IPS-NIHi11 (cell line): ENCODE results near the gene CRLF2.
"Not testable (repeated sequence)": the region's sequence is repeated elsewhere in the genome, so short reads cannot be mapped to it uniquely, and the experiment has no call there.

Source experiments
- DNase-seq: peaks from one replicate; pipeline ENCODE4 v3.0.0; 2012; ENCODE audit warnings: mixed read lengths, low spot score

The CRLF2 gene

DNA sequence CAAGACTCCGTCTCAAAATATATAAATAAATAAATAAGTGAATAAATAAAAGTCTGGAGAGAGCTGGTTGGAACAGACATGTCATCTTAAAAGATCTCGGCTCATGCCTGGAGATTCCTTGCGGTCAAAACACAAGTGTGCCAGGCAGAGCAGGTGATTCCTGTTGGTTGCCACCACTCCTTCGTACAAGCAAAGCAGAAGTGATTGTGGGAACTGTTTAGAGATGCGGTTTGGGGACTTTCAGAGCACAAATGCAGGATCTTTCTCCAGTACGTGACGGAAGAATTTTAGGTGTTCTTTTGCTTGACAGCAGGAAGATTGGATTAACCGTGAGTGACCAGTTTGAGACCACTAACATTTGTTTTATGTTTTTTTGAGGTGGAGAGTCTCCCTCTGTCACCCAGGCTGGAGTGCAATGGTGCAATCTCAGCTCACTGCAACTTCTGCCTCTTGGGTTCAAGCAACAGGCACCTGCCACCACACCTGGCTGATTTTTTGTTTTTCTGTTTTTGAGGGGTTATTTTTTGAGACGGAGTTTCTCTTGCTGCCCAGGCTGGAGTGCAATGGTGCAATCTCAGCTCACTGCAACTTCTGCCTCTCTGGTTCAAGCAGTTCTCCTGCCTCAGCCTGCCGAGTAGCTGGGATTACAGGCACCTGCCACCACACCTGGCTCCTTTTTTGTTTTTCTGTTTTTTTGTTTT is 2.8 kb upstream of the CRLF2 start:
- no peak for DNase-seq

DNA sequence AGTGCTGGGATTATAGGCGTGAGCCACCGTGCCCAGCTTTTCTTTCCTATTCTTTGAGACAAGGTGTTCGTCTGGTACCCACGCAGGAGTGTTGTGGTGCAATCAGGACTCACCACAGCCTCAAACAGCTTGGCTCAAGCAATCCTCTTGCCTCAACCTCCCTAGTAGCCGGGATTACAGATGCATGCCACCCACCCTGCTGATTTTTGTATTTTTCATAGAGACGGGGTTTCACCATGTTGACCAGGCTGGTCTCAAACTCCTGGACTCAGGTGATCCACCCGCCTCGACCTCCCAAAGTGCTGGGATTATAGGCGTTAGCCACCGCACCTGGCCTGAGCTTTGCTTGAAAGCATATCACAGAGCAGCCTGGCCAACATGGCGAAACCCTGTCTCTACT is 1.5 kb upstream of the CRLF2 start:
- no peak for DNase-seq

DNA sequence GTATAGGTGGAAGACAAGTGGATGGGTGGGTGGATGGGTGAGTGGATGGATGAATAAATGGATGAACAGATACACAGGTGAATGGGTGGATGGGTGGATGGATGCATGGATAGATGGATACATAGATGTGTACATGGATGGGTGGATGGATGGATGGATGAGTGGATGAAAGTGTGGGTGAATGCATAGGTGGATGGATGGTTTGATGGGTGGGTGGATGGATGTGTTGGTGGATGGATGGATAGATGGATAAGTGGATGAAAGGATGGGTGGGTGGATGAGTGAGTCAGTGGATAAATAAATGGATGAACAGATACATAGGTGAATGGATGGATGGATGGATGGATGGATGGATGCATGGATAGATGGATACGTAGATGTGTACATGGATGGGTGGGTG is 1.6 kb downstream of the CRLF2 start:
- no peak for DNase-seq

DNA sequence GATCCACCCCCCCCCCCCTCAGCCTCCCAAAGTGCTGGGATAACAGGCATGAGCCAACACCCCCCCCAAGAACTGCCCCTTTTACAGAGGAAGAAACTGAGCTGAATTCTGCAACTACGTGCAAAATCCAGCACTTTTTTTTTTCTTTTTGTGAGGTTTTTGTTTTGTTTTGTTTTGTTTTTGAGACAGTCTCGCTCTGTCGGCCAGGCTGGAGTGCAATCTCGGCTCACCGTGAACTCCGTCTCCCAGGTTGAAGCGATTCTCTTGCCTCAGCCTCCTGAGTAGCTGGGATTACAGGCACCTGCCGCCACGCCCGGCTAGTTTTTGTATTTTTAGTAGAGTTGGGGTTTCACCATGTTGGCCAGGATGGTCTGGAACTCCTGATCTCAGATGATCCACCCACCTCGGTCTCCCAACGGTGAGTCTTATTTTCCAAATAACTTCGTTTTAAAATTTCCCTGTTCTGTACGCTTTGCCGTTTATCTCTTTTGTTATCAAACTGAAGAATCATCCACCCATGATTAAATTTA is 4.9 kb downstream of the CRLF2 start:
- no peak for DNase-seq

DNA sequence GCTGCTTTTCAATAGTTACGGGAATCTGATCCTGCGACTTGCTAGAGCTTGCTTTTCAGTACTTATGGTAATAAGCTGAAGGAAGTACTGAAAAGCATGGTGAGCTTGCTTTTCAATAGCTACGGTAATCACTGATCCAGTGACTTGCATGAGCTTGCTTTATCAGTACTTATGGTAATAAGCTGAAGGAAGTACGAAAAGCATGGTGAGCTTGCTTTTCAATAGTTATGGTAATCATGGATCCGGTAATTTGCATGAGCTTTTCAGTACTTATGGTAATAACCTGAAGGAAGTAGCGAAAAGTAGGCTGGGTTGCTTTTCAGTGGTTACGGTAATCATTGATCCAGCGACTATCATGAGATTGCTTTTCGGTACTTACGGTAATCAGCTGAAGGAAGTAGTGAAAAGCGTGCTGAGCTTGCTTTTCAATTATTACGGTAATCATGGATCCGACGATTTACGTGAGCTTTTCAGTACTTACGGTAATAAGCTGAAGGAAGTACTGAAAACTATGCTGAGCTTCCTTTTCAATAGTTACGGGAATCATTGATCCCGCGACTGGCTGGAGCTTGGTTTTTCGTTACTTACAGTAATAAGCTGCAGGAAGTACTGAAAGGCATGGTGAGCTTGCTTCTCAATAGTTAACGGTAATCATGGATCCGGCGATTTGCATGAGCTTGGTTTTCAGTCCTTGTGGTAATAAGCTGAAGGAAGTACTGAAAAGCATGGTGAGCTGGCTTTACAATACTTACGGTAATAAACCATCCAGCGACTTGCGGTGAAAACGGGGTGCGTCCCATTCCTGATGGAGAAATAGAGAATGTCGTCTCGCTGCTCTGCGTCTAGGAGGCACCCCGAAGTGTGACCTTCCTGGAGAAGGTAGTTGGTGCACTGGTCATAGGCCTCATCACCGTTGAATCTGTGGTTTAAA is 6.5 kb downstream of the CRLF2 start:
- DNase-seq: peak; percentile 66

DNA sequence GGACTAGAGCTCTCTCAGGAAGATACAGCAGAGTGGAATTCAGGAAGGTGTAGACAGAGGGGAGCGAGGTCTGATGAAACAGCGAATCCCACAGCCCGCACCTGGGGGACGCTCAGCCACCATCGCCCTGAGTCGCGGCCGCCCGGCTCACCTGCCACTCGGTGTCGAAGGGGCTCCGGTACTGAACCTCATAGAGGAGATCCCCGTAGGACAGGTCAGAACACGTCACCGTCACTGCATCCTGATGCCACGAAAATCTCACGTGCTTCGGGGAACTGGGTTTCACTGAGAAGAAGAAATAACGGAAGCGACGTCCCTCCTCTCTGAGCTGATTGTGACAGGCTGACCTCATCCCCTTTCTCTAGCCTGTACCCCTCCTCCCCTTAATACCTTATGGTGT is 10.2 kb downstream of the CRLF2 start:
- DNase-seq: no peak

DNA sequence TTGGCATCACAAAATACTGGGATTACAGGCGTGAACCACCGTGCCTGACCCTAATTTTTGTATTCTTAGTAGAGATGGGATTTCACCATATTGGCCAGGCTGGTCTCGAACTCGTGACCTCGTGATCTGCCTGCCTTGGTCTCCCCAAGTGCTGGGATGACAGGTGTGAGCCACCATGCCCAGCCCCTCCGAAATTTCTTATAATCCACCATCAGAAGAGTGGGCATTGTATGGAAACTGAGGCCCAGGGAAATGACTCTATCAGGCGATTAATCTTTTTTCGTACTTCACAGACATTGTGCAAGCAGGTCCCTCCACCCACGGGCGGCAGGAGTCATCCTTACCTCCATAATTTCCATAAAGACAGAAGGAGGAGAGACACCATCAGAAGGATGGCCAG is 16.0 kb downstream of the CRLF2 start:
- no peak for DNase-seq

DNA sequence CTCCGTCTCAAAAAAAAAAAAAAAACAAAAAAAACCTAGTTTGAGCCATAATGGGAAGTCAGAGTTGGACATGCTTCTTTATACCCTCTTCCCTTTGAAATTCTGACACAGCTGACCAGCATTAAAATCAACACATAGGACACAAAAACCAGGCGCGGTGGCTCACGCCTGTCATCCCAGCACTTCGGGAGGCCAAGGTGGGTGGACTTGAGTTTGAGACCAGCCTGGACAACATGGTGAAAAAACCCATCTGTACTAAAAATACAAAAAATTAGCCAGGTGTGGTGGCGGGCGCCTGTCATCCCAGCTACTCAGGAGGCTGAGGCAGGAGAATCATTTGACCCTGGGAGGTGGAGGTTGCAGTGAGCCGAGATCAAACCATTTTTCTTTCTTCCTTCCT is 20.3 kb downstream of the CRLF2 start:
- not testable (repeated sequence) for DNase-seq

DNA sequence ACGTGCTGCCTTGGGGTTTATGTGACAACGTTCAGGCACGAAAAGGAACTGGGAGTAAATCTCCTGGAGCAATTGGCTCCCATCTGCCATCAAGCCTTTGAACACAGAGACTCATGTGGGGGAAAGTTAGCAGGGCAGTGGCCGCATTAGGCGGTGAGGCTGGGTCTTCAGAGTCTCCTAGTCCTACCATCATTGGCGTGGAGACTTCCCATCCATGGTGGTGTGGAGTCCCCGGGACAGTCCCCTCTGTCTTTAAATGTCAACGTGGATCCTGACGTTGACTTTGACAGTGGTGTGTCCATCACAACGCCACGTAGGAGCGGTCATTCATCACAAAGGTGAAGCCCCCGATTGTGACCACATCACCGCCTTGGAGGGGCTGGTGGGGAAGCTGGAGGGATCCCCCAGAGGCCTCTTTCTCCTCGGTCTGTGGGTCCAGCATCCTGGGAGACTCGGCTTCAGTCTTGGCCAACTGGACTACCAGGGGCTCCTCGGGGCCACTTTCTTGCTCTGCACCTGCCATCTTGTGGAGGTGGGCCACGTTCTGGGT is 21.8 kb downstream of the CRLF2 start:
- DNase-seq: no peak

DNA sequence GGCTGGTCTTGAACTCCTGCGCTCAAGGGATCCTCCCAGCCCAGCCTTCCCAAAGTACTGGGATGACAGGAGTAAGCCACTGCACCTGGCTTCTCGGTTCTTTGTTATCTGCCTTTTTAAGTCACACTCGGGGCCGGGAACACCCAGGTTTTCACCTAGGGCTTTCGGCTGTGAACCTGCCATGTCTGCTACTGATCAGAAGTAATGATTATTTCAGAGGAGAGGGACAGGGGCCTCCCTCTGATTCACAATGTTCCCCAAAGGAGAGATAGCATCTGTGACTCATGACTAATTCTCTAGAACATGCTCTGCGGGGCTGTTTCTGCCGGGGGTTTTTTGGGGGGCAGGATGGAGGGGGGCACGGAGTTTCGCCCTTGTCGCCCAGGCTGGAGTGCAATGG is 26.9 kb downstream of the CRLF2 start:
- no peak for DNase-seq

DNA sequence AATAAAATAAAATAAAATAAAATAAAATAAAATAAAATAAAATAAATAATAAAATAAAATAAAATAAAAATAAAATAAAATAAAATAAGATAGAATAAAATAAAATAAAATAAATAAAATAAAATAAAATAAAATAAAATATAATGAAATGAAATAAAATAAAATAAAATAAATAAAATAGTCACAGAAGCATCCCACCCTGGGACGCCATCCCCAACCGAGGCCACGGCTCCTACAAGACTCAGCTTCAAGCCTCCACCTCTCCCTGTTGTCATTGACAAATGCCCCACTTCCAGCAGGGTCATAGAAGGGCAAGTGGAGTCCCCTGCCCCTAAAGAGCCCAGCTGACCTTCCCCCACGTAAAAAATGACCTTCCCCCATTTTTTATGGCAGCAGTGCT is 30.2 kb downstream of the CRLF2 start:
- DNase-seq: no peak

DNA sequence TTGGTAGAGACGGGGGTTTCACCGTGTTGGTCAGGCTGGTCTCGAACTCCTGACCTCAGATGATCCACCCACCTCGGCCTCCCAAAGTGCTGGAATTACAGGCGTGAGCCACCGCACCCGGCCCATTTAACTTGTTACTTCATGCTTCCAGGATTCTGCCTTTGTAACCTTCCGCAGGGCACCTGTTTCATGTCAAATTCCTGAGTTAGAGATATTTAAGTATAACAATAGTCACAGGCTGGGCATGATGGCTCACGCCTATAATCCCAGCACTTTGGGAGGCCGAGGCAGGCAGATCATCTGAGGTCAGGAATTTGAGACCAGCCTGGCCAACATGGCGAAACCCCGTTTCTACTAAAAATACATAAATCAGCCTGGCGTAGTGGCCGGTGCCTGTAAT is 30.8 kb downstream of the CRLF2 start:
- not testable (repeated sequence) for DNase-seq

DNA sequence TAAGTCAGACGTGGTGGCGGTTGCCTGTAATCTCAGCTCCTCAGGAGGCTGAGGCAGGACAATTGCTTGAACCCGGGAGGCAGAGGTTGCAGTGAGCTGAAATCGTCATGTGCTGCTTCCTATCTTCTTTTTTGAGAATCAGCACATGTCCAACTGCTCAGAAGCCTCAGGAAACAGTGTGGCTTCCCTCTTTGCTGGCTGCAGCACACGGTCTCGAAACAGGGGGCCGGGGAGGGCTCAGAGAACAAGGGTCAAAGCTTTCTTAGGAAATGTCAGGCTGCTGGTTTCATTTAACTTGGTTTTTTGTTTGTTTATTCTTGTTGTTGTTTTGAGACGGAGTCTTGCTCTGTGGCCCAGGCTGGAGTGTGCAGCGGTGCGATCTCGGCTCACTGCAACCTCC is 31.3 kb downstream of the CRLF2 start:
- no peak for DNase-seq

DNA sequence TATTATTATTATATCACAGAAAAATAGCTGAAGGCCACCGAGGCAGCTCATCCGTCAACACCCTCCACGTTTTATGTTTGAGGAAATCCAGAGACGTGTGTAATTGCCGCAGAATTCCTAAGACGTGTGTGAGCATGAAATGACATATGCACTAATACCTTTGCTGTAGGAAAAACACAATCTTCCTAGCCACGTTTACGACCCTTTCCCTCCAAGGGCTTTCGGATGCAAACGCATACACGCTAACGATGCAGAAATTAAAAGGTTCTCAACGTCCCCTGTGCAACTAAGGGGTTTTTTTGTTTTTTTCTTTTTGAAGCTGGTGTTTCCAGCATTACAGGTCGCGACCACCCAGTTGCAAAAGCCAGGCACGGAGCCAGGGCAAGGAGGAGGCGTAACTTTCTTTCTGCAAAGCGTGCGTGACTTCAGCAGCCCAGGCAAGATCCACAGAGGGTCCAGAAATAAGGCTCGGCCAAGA is 33.8 kb downstream of the CRLF2 start:
- no peak for DNase-seq

DNA sequence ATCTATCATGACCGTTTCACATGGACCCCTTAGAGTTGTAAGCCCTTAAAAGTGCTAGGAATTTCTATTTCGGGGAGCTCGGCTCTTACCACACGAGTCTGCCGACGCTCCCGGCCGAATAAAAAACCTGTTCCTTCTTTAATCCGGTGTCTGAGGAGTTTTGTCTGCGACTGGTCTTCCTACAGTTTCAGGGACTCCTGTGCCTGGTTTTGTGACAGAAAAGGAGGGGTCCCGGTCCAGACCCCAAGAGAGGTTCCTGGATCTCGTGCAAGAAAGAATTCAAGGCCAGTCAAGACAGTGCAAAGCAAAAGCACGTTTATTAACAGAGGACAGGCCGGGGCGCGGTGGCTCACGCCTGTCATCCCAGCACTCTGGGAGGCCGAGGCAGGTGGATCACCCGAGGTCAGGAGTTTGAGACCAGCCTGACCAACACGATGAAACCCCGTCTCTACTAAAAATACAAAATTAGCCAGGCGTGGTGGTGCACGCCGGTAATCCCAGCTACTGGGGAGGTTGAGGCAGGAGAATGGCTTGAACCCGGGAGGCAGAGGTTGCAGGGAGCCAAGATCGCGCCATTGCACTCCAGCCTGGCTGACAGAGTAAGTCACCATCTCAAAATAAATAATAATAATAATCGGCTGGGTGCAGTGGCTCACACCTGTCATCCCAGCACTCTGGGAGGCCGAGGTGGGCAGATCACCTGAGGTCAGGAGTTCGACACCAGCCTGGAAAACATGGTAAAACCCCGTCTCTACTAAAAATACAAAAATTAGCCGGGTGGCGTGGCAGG is 35.7 kb downstream of the CRLF2 start:
- DNase-seq: not testable (repeated sequence)

DNA sequence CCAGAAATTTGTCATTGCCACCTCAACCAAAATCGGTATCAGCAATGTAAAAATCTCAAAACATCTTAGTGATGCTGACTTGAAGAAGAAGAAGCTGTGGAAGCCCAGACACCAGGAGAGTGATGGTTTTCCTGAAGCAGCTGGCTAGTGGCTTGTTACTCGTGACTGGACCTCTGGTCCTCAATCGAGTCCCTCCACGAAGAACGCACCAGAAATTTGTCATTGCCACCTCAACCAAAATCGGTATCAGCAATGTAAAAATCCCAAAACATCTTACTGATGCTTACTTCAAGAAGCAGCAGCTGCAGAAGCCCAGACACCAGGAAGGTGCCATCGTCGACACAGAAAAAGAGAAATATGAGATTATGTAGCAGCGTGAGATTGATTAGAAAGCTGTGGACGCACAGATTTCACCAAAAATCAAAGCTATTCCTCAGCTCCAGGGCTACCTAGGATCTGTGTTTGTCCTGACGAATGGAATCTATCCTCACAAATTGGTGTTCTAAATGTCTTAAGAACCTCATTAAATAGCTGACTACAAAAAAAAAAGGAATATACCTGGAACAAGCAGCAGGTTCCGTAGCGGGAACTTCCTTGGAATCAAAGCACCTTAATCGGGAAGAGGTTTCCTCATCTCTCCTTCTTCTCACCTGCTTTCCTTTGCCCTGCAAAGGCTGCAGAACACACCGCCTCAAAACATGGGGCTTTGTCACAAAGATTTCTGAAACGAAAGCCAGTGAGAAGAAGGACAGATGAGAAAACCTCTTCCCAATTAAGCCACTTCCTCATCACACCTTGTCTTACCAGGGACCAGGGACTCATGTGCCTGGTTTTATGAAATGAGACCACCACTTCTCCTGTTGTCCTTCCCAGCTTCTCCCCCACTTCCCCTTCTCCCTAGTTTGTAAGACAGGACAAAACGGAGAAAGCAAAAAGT is 37.6 kb downstream of the CRLF2 start:
- DNase-seq: not testable (repeated sequence)

DNA sequence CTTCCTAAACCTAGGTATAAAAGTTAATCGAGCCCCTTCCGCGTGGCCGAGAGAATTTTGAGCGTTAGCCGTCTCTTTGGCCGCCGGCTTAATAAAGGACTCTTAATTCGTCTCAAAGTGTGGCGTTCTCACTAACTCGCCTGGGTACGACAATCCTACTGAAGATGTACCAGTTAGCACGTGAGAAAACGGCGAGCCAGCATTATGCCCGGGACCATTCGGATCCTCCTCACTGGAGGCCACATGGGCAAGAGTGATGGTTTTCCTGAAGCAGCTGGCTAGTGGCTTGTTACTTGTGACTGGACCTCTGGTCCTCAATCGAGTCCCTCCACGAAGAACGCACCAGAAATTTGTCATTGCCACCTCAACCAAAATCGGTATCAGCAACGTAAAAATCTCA is 39.0 kb downstream of the CRLF2 start:
- not testable (repeated sequence) for DNase-seq

DNA sequence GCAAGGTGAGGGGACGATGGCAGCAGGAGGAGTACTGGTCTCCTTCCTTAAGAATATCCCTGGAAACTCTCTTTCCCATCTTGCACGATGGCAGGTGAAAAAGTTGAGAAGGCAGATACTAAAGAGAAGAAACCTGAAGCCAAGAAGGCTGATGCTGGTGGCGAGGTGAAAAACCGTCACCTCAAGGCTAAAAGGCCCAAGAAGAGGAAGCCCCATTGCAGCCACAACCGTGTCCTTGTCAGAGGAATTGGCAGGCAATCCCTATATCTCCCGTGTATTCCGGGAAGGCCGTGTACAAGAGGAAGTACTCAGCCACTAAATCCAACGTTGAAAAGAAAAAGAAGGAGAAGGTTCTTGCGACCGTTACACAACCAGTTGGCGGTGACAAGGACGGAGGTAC is 40.0 kb downstream of the CRLF2 start:
- no peak for DNase-seq

DNA sequence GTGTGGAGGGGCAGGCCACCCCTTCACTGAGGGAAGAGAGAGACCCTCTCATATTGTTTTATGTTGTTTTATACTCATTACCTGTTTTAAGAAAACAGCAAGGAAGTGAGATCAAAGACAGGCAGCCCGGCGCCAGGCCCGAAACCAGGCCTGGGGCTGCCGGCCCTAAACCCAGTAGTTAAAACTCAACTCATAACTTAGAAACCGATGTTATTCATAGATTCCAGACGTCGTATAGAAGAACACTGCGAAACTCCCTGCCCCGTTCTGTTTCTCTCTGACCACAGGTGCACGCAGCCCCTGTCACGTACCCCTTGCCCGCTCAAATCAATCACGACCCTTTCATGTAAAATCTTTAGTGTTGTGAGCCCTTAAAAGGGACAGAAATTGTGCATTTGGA is 40.5 kb downstream of the CRLF2 start:
- DNase-seq: not testable (repeated sequence)

DNA sequence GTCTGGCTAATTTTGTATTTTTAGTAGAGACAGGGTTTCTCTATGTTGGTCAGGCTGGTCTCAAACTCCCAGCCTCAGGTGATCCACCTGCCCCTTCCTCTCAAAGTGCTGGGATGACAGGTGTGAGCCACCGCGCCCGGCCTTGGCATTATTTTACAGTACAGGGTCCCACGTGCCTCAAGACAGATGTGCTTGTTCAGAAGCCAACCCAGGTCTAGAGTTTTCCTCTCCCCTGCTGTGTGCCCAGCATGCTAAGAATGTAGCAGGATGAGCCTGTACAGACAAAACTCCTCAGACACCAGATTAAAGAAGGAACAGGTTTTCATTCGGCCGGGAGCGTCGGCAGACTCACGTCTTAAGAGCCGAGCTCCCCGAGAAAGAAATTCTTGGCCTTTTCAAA is 42.2 kb downstream of the CRLF2 start:
- no peak for DNase-seq

DNA sequence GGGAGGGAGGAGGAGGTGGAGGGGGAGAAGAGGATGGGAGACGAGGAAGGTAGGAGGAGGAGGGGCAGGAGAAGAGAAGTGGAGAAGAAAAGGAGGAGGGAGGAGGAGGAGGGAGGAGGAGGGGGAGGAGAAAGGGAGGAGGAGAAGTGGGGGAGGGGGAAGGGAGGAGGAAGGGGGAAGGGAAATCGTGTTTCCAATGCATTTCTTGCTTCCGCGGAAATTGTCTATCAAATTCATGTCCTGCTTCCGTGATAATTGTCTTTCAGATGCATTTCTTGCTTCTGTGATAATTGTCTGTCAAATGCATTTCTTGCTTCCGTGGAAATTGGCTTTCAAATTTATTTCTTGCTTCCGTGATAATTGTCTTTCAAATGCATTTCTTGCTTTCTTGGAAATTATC is 43.3 kb downstream of the CRLF2 start:
- no peak for DNase-seq
